ENCODE measurements around the gene TTC7B.

DNA sequence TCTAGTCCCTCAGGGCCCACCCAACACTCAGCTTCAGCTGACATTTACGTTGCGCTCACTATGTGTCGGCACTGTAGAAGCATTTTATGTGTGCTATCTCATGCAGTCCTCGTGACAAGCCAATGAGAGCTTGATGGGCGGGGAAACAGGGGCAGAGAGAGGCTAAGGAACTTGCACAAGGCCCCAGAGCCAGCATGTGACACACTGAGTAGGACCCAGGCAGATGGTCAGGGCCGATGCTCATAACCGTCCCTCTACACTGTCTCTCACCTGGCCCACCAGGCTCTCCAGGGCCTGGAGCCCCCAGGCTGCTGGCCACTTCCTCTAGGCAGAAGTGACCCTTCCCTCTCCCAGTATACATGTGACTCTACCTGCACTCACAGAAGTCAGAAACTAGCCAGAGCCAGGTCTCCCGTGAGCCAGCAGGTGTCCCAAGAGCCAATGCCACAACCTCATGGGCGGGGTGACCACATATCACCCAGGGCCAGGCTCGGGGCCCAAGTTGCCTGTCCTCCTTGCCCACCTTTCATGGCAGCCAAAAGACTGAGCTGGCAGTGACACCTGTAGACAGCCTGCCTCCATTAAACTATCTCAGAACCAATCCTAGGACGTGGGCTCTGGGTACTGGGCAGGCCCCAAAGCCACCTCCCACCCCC lies 38.3 kb downstream of the TTC7B start:
- no peak for TF ChIP-seq FOXM1 (CRISPR knock-in tag; IDR thresholded peaks at IDR 0.05)
- TF ChIP-seq NR2F1 (CRISPR knock-in tag; IDR thresholded peaks at IDR 0.05): no peak
- TF ChIP-seq, protein P1, sequence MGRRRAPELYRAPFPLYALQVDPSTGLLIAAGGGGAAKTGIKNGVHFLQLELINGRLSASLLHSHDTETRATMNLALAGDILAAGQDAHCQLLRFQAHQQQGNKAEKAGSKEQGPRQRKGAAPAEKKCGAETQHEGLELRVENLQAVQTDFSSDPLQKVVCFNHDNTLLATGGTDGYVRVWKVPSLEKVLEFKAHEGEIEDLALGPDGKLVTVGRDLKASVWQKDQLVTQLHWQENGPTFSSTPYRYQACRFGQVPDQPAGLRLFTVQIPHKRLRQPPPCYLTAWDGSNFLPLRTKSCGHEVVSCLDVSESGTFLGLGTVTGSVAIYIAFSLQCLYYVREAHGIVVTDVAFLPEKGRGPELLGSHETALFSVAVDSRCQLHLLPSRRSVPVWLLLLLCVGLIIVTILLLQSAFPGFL (CRISPR knock-in tag; IDR thresholded peaks at IDR 0.05): no peak
- TF ChIP-seq PHF8 (CRISPR knock-in tag; IDR thresholded peaks at IDR 0.05): no peak
- TF ChIP-seq HDAC6 (IDR thresholded peaks at IDR 0.05; ENCODE audit: low read depth, low read length): no peak
